Measurements from ENCODE around the gene TMEM132C.

The TMEM132C gene

DNA sequence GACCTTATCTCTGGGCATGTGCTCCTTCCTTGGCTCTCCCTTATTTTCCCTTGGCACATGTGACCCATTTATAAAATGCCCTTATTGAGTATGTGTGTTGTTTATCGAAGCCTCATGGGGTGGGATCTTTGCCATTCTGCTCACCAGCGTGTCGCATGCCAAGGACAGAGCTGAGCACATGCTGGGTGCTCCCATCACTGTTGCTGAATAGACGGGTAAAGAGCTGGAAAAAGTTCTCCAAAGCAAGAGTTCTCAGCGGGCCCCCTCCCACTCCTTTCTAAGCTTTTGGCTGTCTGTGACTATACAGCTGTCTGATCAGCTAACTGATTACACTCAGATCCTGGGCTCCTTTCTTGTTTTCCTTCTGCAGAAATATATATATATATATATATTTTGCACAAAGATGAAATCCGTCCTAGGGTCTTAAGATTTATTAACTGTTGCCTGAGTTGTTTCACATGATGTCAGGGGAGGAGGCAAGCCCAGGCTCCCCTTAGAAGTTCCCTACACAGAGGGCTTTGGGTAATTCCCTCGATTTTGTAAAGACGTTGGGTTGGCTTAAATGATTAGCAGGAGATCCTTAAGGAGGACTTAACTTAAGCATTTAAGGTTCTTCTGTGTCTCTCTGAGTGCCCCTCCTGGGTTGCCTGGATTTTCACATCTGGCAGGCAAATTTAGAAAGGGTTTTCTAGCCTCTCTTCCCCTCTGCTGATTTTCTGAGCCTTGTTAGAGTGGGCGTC is 71.6 kb downstream of the TMEM132C start:
- no peak for DNase-seq (ENCODE audit: low read depth in 2 of 2)

DNA sequence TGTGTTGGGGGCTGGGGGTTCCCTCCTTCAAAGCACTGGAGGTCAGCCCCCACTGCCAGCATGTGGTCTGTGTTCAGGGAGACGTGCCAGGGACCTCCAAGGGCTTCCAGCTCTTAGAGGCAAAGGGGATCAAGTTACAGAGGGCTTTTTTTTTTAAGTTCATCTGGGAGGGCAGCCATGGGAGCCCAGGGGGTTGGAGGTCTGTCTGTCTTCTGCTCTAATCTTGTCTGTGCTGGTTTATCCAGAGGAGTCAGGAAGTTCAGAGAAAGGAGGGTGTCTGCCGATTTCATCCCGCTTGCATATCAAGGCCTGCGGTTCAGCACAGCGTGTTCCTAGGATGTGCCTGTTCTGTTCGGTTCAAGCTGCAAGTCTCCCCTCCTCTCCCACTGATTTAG is 72.2 kb downstream of the TMEM132C start:
- DNase-seq (ENCODE audit: low read depth in 2 of 2) = no peak

DNA sequence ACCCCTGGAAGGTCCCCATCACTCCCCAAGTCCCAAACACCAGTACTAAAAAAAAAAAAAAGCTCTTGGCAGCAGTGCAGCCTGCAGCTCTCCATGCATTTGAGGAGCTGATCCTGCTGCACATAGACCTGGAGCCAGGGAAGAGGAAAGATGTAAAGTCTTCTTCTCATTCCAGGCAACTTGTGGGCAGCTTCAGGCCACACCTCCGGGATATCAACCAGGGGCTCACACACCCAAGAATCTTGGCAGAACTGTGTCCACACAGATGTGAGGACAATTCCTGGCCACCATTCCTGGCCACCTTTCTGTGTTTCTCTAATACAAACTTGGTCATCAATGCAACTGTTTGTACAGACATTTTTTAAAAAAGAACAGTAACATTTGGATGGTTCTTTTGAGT is 72.7 kb downstream of the TMEM132C start:
- no peak for DNase-seq (ENCODE audit: low read depth in 2 of 2)

DNA sequence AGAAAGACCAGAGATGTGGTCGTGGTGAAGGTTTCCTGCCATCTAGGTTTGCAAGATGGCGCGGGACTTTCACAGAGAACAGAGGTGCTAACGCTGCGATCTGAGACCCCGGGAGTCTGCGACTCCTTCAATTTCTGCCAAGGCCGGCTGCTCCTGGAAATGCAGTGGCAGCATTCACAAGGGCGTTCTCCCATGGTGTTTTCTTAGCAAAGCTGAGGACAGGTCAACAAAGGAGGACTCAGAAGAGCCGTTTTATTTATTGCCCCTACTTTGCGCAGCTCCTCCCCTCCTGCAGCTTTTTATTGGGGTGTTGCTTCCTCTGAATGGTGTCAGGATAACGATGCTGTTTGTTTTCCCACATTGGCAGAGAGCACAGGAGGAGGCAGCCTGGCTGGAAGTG is 86.3 kb downstream of the TMEM132C start:
- no peak for DNase-seq (ENCODE audit: low read depth in 2 of 2)

DNA sequence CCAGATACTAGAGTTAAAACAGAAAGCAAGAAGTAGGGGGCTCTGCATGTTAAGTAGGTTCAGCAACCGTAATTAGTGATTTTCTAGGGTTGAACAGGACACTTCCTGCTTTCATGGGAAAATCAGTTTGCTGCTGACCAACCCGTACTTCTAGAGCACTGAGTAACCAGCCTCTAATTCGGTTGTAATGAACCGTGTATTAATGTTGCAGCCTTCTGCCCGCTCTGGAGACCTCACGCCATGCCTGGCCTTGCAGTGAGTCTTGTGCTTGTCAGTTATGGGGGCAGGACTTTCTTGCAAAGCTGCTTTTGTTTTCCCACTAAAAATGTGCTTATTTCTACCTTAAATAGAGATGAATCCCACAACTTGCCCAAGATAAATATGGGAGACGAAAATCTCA is 89.6 kb downstream of the TMEM132C start:
- no peak for DNase-seq (ENCODE audit: low read depth in 2 of 2)

DNA sequence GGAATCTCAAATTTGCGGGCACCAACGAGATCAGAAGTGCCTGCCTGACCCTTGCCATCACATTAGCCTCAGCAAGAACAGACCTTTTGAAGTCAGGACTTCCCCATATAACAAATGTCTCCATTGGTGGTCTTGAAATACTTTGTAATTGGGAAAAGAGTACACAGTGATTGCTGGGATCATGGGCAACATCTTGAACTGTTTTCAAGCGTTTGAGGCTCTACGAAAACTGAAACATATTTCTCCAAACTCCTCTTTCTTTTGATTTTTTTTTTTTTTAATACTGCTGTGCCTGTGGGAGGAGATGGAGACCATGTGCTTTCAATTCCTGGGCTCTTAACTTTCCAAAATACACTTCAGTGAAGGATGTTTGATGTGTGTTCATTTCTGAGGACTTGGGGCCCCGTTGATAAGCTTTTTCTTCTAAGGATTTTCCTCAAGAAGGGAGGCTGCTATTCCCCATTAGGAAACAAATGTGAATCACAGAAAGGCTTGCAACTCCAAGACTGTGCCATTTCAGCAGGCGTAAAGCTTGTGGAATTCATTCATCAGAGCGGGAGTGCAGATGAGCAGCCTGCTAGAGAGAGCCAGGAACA is 94.5 kb downstream of the TMEM132C start:
- no peak for DNase-seq (ENCODE audit: low read depth in 2 of 2)

DNA sequence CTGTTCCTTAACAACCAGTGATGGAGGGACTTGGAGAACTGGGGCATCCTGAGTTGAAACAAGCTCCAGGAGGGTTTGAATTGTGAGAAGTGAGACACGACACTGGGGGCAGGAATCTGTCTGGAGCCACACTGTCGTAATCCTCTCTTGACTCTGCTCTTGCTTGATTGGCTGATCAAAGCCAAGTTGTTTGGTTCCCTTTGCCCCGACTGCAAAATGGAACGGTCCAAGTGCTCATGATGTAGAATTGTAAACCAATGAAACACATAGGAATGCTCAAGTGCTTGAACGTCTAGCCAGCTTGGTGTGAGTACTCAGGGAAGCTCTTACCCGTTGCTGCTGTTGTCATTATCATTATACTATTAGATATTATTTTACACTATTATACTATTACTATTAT is 98.1 kb downstream of the TMEM132C start:
- no peak for DNase-seq (ENCODE audit: low read depth in 2 of 2)

DNA sequence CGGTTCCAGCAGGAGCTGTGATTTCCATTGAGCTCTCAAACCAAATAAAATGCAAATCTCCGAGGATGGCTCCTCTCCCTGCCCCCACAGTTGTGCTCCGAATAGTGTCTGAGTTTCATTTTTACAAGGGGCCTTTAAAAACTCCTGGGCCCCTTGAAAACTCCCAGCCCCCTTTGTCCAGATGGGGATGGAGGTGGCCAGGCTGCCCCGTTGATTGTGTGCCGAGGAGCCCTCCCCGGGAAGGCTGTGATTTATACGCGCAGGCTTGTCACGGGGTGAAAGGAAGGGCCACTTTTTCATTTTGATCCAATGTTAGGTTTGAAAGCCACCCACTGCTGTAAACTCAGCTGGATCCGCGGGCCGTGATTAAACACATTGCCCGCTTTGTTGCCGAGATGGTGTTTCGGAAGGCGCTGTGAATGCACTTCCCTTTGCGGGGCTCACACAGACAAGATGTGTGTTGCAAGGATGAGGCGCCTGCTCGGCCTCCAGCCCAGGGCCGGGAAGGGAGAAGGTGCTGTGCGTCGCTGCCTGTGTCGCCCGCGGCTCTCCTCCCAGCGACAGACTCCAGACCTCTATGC is 98.8 kb downstream of the TMEM132C start:
- no peak for DNase-seq (ENCODE audit: low read depth in 2 of 2)

DNA sequence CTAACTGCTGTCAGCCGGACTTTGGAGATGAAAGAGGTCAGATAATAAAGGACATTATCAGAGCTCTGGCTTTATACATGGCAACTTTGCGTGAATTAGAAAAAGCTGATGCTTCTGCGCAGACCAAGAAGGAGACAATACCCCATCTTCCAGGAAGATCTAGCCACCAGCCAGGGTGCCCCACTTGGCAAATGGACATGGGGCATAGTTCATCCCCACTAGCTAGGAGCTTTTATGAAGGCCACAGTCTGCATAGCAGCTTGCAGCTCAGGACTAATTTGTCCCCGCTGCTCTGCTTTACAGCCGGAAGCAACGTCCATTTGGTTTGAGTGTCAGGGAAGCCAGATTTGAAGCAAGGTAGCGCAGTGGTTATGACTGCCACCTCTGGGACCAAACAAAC is 101.0 kb downstream of the TMEM132C start:
- DNase-seq (ENCODE audit: low read depth in 2 of 2) = no peak

DNA sequence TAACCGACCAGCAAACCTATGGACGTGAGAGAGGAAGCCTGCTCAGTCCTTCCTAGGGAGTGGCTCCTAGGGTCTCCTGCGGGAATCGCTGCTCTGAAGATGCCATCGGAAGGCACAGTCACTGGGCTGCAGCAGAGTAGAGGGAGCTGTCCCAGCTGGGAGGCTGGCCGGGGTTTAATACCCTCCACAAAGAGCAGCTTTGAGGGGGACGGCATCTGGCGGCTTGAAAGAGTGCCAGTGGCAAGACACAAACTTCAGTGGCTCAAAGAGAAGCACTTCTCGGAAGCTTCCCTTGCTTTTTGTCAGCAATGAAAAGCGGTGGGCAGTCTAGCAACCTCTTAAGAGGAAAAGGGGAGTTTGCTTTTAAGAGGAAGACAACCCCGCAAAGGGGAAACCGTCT is 114.6 kb downstream of the TMEM132C start:
- DNase-seq (ENCODE audit: low read depth in 2 of 2) = no peak

DNA sequence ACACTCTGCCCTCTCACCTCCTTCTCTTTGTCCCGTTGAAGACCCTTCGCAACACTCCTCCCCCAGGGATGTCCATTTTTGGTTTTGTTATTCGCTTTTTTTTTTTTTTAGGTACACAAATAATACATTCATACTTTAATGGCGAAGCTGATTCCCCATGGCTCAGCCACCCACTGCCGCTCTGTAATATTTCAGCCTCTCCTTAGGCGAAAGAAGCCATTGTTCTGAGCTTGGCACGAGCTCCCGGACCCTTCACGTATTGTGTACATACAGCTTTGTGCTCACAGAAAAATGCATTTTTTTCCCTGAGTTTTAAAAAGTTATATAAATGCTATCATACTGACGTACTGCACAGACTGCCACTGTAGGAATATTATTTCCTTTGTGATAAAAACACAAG is 115.0 kb downstream of the TMEM132C start:
- DNase-seq (ENCODE audit: low read depth in 2 of 2) = no peak

DNA sequence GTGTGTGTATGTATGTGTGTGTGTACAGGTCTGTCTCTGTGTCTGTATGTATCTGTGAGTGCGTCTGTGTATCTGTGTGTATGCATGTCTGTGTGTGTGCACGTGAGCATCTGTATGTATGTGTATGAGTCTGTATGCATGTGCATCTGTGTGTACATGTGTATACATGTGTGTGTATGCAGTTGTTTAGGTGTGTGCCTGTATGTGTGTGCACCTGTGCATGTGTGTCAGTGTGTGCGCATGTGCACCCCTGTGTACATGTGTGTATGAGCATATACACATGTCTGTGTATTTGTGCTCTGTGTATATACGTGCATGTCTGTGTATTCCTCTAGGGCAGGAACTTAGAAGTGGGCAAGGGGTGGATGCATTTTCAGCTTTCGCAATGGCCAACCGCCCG is 116.0 kb downstream of the TMEM132C start:
- no peak for DNase-seq (ENCODE audit: low read depth in 2 of 2)

DNA sequence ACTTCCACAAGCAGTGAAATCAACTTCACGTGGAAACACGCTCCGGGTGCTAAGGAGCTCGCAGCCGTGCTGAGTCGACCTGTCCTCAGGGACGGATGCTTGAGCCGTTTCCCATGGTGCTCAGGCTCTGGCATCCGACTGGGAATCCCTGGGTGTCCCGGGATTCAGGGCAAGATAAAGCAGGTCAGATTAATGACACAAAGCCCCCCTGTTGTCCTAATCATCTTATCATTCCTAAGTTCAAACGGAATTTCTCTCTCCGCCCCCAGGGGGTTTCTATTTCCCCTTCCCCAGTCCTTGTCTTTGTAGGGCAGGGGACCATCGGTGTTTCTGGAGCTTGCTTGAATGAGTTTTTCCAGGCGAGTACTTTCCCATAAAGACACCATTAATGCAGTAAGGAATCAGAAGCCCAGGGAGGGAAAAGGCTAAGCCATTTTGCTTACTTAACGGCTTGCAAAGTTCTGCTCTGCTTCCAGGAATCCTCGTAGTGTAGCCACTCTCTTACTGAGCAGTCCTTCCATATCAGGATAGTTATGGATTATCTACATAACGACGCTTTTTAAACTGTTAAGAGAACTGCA is 116.5 kb downstream of the TMEM132C start:
- no peak for DNase-seq (ENCODE audit: low read depth in 2 of 2)

DNA sequence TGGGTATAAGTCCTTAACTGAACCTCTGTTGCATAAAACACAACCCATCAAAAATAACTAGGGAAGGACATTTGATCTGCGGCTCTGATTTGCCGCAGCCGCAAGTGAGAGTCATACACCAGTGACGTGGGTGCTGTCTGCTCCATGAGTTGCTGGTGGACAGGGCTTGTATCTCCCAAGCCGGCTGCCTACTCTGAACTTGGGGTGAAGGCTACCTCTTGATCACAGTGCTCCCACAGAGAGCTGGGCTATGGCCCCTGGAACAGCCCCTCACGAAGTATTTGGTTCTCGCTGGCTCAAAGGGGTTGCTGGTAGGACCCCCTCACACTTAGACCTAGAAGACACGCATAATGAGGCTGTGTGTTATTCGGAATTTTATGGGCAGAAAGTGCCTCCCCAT is 118.8 kb downstream of the TMEM132C start:
- no peak for DNase-seq (ENCODE audit: low read depth in 2 of 2)

DNA sequence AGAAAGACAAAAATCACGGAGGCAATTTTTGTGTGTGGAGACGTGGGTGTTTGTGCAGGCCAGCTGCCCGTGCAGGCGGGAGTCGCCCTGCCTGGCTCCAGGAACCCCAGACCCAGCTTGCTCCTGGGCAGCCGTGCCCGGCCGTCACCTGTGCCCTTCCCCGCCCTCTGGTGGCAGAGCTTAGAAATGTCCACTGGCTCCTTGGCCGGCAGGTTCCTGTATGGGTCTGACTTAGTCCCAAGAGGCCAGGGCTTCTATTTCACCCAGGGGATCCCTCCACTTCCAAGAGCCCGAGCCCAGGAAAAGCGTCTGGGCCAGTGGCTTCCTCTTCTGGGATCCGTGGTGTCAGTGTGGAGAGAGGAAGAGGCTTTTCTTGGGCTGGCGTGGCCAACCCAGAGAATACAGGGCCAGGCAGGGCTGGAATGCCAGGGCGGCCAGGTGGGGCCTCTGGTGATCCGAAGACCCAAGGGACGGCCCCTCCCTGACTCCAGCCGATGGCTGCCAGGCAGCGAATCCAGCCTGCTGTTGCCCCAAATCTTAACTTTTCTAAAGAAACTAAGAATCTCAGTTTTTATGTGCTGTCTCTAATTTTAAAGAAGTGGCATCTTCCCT is 120.9 kb downstream of the TMEM132C start:
- no peak for DNase-seq (ENCODE audit: low read depth in 2 of 2)

DNA sequence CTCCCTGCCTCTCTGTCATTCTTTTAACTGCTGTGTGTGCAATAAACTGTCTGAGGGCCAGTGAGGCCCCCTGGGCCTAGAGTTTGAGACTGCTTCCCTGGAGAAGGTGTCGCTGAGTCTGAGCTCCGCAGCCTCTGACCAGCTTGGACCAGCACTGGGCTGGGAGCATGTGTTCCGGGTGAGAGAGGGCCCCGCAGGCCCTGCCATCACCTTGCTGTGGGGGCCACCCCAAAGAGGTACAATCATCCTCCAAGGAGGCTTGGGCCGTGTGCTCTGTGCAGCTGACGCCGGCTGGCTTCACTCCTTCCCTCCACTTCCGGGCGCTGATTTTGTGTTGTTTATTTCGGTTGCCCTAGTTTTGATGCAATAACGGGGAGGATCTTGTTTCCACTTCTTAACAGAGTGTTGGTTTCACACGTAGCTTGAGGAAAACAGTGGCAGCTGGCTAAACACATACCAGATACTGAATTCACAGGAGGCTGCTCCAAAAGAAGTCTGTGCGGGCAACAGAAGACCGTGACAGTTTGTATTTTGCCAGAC is 121.6 kb downstream of the TMEM132C start:
- no peak for DNase-seq (ENCODE audit: low read depth in 2 of 2)

DNA sequence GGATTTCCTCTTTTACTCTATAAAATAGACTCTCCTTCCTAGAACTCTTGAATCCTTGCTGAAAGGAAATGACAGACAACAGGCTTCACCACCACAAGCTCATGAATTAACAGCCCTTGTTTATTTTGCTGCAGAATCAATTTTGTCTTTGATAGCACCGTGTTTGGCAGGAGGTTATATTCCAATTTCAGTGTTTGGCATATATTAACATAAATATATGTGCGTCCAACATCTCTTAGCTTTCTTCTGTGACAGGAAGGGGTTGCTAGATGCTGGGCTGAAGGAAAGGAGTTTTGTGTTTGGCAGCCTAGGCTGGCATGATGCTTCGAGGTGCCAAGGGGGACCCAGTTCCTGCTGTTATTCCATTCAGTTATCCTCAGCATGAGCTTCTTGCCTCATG is 126.4 kb downstream of the TMEM132C start:
- DNase-seq (ENCODE audit: low read depth in 2 of 2) = no peak

DNA sequence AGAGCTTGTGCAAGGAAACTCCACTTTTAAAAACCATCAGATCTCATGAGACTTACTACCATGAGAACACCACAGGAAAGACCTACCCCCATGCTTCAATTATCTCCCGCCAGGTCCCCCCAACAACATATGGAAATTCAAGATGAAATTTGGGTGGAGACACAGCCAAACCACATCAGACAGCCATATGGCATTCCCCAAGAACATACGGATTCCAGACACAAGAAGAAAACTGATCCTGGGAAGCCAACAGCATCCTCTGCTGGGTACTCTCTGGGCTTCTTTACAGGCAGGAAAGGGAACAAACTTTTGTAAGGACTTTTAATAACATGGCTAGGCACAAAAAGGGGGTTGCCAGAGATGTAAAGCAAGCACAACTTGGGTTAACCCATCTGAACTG is 127.2 kb downstream of the TMEM132C start:
- no peak for DNase-seq (ENCODE audit: low read depth in 2 of 2)

DNA sequence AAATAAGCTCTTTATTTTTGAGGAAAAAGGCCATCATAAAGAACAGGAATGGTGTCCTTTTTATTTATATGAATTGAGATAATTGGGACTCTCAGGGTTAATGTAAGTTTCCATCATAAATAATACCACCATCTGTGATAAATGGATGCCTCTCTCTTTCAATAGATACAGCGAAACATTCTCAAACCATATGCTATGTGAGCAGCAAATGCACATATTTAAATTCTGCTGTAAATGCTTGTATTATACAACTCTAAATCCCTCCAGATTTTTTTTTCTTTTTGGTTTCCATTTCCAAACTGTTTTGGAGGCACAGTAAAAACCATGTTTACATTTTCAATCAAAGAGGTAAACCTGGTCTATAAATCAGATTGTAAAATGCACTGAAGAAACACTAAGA is 132.3 kb downstream of the TMEM132C start:
- DNase-seq (ENCODE audit: low read depth in 2 of 2) = no peak

DNA sequence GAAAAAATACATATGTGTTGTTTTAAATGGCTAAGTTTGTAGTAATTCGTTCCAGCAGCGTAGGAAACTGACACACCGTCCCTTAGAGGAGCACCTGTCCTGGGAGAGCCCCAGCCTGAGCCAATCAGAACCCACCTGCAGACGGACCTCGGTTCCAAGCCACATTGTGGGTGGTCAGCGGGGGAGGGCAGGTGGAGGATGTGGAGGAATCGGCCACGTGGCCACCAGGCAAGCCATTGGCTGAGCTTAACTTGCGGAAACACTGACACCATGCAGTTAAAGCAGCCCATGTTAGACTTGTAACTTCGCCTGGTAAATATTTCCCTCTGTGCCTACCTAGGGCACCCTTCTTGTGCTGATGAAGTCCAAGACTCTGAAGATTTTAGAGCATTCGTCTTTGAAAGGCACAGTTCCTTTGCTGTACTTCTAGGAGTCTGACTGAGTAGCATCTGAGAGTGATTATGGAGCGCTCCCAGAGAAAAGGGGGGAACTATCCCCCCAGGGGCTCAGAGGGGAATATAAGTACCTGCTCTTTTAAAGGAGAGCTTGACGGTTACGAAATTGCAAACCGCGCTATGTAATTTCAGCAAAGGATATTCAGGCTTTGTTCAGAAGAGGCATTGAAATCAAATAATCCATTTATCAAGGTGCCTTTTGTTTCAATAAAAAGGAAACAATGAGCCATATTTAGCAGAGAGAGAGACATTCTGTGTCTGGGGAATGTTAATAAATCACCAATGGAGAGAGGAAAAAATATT is 135.7 kb downstream of the TMEM132C start:
- no peak for DNase-seq (ENCODE audit: low read depth in 2 of 2)

DNA sequence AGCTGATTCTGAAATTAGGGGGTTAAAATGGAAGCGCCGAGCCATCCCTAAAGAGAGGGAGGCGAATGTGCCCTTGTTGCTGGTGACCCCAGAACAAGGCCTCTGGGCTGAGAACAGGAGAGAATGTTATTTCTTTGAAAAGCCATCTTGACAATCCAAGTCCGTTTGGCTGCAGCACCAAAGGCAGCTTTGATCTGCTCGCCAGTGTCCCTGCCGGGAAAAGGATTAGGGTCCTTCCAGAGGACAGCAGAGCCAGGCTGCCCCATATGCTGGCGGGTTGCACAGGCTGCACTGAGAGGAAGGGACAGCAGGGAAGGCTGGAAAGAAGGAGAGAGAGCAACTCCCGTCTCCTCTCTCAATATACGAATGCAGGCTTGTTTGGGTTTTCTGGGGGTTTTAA is 141.7 kb downstream of the TMEM132C start:
- no peak for DNase-seq (ENCODE audit: low read depth in 2 of 2)
